IMR-90 (cell line): ENCODE results near the gene DOCK7. TPM values are rescaled to one million over a fixed set of nuclear protein-coding genes. Genes with fewer than 3 reads are reported as not detected.

ENCODE experiments used
- ATAC-seq: fragments of 200-7000 bp; cut with Tn5 transposase; 2 replicates; pipeline ENCODE4 v1.9.1; 2020; ENCODE audit warnings: low read depth, mild to moderate bottlenecking, moderate library complexity
- BruUV-seq: library from RNA; stranded (reverse); fragments of 400-500 nt; replicated peaks from 2 replicates; lab custom pipeline; 2021; lab: Mats Ljungman, UMichigan
- CTCF ChIA-PET: fragments of 300-600 bp; formaldehyde crosslinking; extraction: SDS; loops from one replicate; lab custom pipeline; 2021; ENCODE audit warnings: antibody characterized with exemption; lab: Yijun Ruan, JAX
- POLR2A ChIA-PET: fragments of 300-600 bp; sonication (Branson Sonifier 250); formaldehyde crosslinking; loops from one replicate; lab custom pipeline; 2022; ENCODE audit warnings: antibody characterized with exemption; ENCODE audit not compliant: unreplicated experiment; lab: Charles Lee
- DNase-seq: peaks from one replicate; pipeline ENCODE4 v3.0.0; 2013
- H2AFZ ChIP-seq: replicated peaks from 2 replicates; pipeline ENCODE3; 2013; ENCODE audit warnings: low read length, mild to moderate bottlenecking; ENCODE audit not compliant: poor library complexity
- H2AK5ac ChIP-seq: 2 replicates; pipeline ENCODE4 v1.6.1; 2013; ENCODE audit warnings: low read depth, low read length, inconsistent platforms
- H2AK9ac ChIP-seq: replicated peaks from 2 replicates; pipeline ENCODE3; 2013; ENCODE audit warnings: mild to moderate bottlenecking, low read depth, low read length, moderate library complexity; ENCODE audit not compliant: poor library complexity
- H2BK120ac ChIP-seq: 2 replicates; pipeline ENCODE4 v1.6.1; 2013; ENCODE audit warnings: low read depth, low read length, inconsistent platforms
- H2BK15ac ChIP-seq: 3 replicates; pipeline ENCODE4 v1.6.1; 2013; ENCODE audit warnings: low read depth, low read length, inconsistent platforms
- H2BK20ac ChIP-seq: 2 replicates; pipeline ENCODE4 v1.6.1; 2013; ENCODE audit warnings: low read depth, mild to moderate bottlenecking, inconsistent platforms, low read length, moderate library complexity
- H2BK5ac ChIP-seq: 2 replicates; pipeline ENCODE4 v1.6.1; 2013; ENCODE audit warnings: mild to moderate bottlenecking, low read depth, low read length, inconsistent platforms; ENCODE audit not compliant: poor library complexity, severe bottlenecking
- H3K14ac ChIP-seq: replicated peaks from 2 replicates; pipeline ENCODE4 v1.6.1; 2013; ENCODE audit warnings: low read depth, low read length, inconsistent platforms
- H3K18ac ChIP-seq: 2 replicates; pipeline ENCODE4 v1.6.1; 2013; ENCODE audit warnings: low read depth, low read length, control low read depth
- H3K23ac ChIP-seq: 2 replicates; pipeline ENCODE4 v1.6.1; 2013; ENCODE audit warnings: low read depth, low read length, inconsistent platforms
- H3K27ac ChIP-seq: 2 replicates; pipeline ENCODE4 v1.5.1; 2013; ENCODE audit warnings: mild to moderate bottlenecking, control low read depth, low read length; ENCODE audit not compliant: insufficient read depth
- H3K27me3 ChIP-seq: 2 replicates; pipeline ENCODE4 v1.6.1; 2013; ENCODE audit warnings: low read length; ENCODE audit not compliant: control insufficient read depth, insufficient read depth
- H3K36me3 ChIP-seq: 2 replicates; pipeline ENCODE4 v1.6.1; 2013; ENCODE audit warnings: low read length, mixed read lengths; ENCODE audit not compliant: control insufficient read depth, insufficient read depth
- H3K4ac ChIP-seq: 2 replicates; pipeline ENCODE4 v1.6.1; 2013; ENCODE audit warnings: low read depth, low read length, inconsistent platforms
- H3K4me1 ChIP-seq: 2 replicates; pipeline ENCODE4 v1.6.1; 2013; ENCODE audit warnings: low read length, mixed read lengths; ENCODE audit not compliant: control insufficient read depth, insufficient read depth
- H3K4me2 ChIP-seq: 2 replicates; pipeline ENCODE4 v1.6.1; 2013; ENCODE audit warnings: low read depth, mild to moderate bottlenecking, control low read depth, low read length, moderate library complexity
- H3K4me3 ChIP-seq: 2 replicates; pipeline ENCODE4 v1.5.1; 2013; ENCODE audit warnings: low read depth, mild to moderate bottlenecking, control low read depth, low read length, moderate library complexity; ENCODE audit not compliant: insufficient read depth
- H3K56ac ChIP-seq: 2 replicates; pipeline ENCODE4 v1.6.1; 2013; ENCODE audit warnings: low read length, inconsistent platforms; ENCODE audit not compliant: insufficient read depth; ENCODE audit errors: extremely low read depth
- H3K79me1 ChIP-seq, 2 experiments: 2 replicates each; pipeline ENCODE4 v1.6.1; 2013; ENCODE audit warnings: low read length in 2 of 2, inconsistent platforms in 1 of 2, low read depth in 1 of 2
- H3K9ac ChIP-seq: 2 replicates; pipeline ENCODE4 v1.6.1; 2013; ENCODE audit warnings: low read depth, low read length, control low read depth
- H3K9me1 ChIP-seq: 2 replicates; pipeline ENCODE4 v1.6.1; 2013; ENCODE audit warnings: low read length, inconsistent platforms; ENCODE audit not compliant: insufficient read depth
- H3K9me3 ChIP-seq: 2 replicates; pipeline ENCODE4 v1.6.1; 2013; ENCODE audit warnings: low read length; ENCODE audit not compliant: control insufficient read depth, insufficient read depth
- H4K20me1 ChIP-seq: 2 replicates; pipeline ENCODE4 v1.6.1; 2013; ENCODE audit warnings: low read length, inconsistent platforms; ENCODE audit not compliant: insufficient read depth
- H4K5ac ChIP-seq: 2 replicates; pipeline ENCODE4 v1.6.1; 2013; ENCODE audit warnings: mild to moderate bottlenecking, low read depth, low read length, control low read depth
- H4K8ac ChIP-seq, 2 experiments: 2 replicates each; pipeline ENCODE4 v1.6.1; 2013; ENCODE audit warnings: low read depth in 2 of 2, low read length in 2 of 2, control low read depth in 1 of 2, inconsistent platforms in 1 of 2
- H4K91ac ChIP-seq: 2 replicates; pipeline ENCODE4 v1.6.1; 2013; ENCODE audit warnings: low read depth, low read length, inconsistent platforms; ENCODE audit not compliant: insufficient read depth
- CHD1 ChIP-seq: IDR thresholded peaks from 2 replicates; pipeline ENCODE4 v1.6.1; 2012; ENCODE audit warnings: low read depth, low read length, improper control_type of control experiment
- MAFK ChIP-seq: IDR thresholded peaks from 2 replicates; pipeline ENCODE4 v1.6.1; 2012; ENCODE audit warnings: low read depth, low read length, improper control_type of control experiment
- POLR2A ChIP-seq: IDR thresholded peaks from 2 replicates; pipeline ENCODE4 v1.6.1; 2012; ENCODE audit warnings: mild to moderate bottlenecking, low read depth, low read length
- WGBS, 2 experiments: methylation state at CpG; one replicate each; pipeline versions ENCODE4 v1.1.5 to v1.1.7; 2013; ENCODE audit warnings: missing lambda C conversion rate in 2 of 2; ENCODE audit not compliant: insufficient read length in 1 of 2; ENCODE audit errors: extremely low coverage in 2 of 2; 5-methylcytosine and 5-hydroxymethylcytosine counted together
- dilution Hi-C: fragments of 300-500 bp; cut with HindIII; formaldehyde crosslinking; loops from one replicate; pipeline ENCODE4 v1.14.3; 2018; ENCODE audit warnings: low sequenced_read_pairs; ENCODE audit not compliant: unreplicated experiment
- in situ Hi-C: fragments of 300-500 bp; cut with MboI; formaldehyde crosslinking; loops from 3 replicates; pipeline ENCODE4 v1.14.3; 2019; ENCODE audit warnings: low sequenced_read_pairs, inconsistent platforms, mixed read lengths
- intact Hi-C: fragments of 100-400 bp; cut with micrococcal nuclease; formaldehyde crosslinking; loops from 2 replicates; pipeline ENCODE4 v1.10.0; 2022
- polyA plus RNA-seq, 3 experiments: library from polyadenylated mRNA; depleted of rRNA; stranded (reverse); fragments of >200 nt; gene quantifications; 2 replicates each; pipeline ENCODE4 v1.2.3, GENCODE V29; 2012; ENCODE audit warnings: low replicate concordance in 1 of 3
- total RNA-seq: library from RNA; depleted of rRNA; stranded (reverse); fragments of >200 nt; gene quantifications from 2 replicates; pipeline ENCODE4 v1.2.3, GENCODE V29; 2012

The DOCK7 gene
- total and polyA plus RNA-seq, 2 of the 4 experiments (the other 2 are of a cell fraction): 38.0 to 97.7 TPM

DNA sequence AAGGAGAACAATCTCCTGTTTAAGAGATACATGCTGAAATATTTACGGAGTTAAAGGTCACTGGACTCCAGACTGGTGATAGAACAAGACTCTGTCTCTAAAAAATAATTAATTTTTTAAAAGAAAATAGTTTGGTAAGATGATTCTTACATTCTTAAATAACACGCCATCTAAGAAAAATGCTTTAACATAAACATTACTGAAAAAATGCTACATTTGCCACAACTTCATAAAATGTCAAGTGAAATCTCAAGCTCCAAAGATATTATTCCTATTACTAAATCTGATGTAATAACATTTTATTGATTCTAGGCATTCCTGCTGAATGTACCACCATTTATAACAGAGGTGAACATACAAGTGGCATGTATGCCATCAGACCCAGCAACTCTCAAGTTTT is 86.7 kb downstream of the DOCK7 start:
- peak overlapping the region in 1 of 2 experiments; percentile 66; a peak in 1 of 4 replicates for H4K8ac ChIP-seq
- no peak overlapping the region for H3K23ac ChIP-seq
- peak overlapping the region; percentile 45; the same call in 1 of the 2 replicates for H4K5ac ChIP-seq
- peak overlapping the region; percentile 90; the same call in 1 of the 2 replicates for H2BK20ac ChIP-seq
- POLR2A ChIA-PET: no interaction called here
- peak overlapping the region; percentile 18; the same call in 1 of the 2 replicates for H3K4ac ChIP-seq
- no peaks in the 10 kb centered on the region for H3K27me3 ChIP-seq
- no peaks in the 10 kb centered on the region for H4K20me1 ChIP-seq
- TF ChIP-seq CHD1 (no peak), POLR2A (no peak), MAFK (peak; percentile 13; the same call in 1 of the 2 replicates)
- dilution Hi-C loops: no loop called here
- H3K27ac ChIP-seq: no peak overlapping the region
- peak overlapping the region; percentile 14; the same call in 1 of the 2 replicates for H3K56ac ChIP-seq
- no peak overlapping the region for H2AFZ ChIP-seq
- H2BK120ac ChIP-seq: peak overlapping the region; percentile 95
- no peak overlapping the region for H3K9ac ChIP-seq
- in situ Hi-C loops: no loop called here
- H3K9me1 ChIP-seq: 0 out of 2 replicates have a peak, but pooled peaks cover 2% of the 10 kb centered on the region
- H2AK9ac ChIP-seq: no peak overlapping the region
- no peak overlapping the region for H3K4me3 ChIP-seq
- ATAC-seq (peak; percentile 94), DNase-seq (peak; percentile 80)
- peaks cover 5% of the 10 kb centered on the region; the same call in 1 of the 2 replicates for H3K4me1 ChIP-seq
- H2AK5ac ChIP-seq: no peak overlapping the region
- peak overlapping the region; percentile 99 for H2BK5ac ChIP-seq
- no peak overlapping the region for H2BK15ac ChIP-seq
- H3K79me1 ChIP-seq: peaks cover 5 to 22% of the 10 kb centered on the region in 2 experiments
- no CpG with 5 or more reads among the region's 2 CpGs for WGBS, 2 experiments
- intact Hi-C loops: loop anchor here (2.0 kb wide), 1 partner anchor 25 kb away; no protein-coding TSS in a partner anchor
- 0 out of 2 replicates have a peak overlapping the region, but pooled peaks have one; percentile 6 for H3K18ac ChIP-seq
- H3K36me3 ChIP-seq: peaks cover 2% of the 10 kb centered on the region; the same call in 1 of the 2 replicates
- peak overlapping the region; percentile 42; the same call in 1 of the 2 replicates for H3K4me2 ChIP-seq
- no peak overlapping the region for H3K14ac ChIP-seq
- no peaks in the 10 kb centered on the region for H3K9me3 ChIP-seq
- CTCF ChIA-PET: no interaction called here
- no TSS peak for BruUV-seq
- no peak overlapping the region for H4K91ac ChIP-seq
